Muscle layer of colon (tissue), 2 donors: ENCODE results near the gene RBMX.
"Not testable (repeated sequence)": the region's sequence is repeated elsewhere in the genome, so short reads cannot be mapped to it uniquely, and the experiment has no call there.

Experiments used
- H3K27ac ChIP-seq: one replicate; pipeline ENCODE4 v1.7.0; 2013; ENCODE audit warnings: low read depth, mild to moderate bottlenecking, low read length, moderate library complexity
- H3K27me3 ChIP-seq, 2 donors: one replicate each; pipeline ENCODE4 v1.7.0; 2013; ENCODE audit warnings: low read length in 2 of 2, mild to moderate bottlenecking in 2 of 2; ENCODE audit not compliant: insufficient read depth in 2 of 2, control insufficient read depth in 1 of 2
- H3K36me3 ChIP-seq: one replicate; pipeline ENCODE4 v1.7.0; 2013; ENCODE audit warnings: mild to moderate bottlenecking, low read length; ENCODE audit not compliant: insufficient read depth
- H3K4me1 ChIP-seq: one replicate; pipeline ENCODE4 v1.7.0; 2013; ENCODE audit warnings: mild to moderate bottlenecking, low read length; ENCODE audit not compliant: insufficient read depth
- H3K4me3 ChIP-seq, 2 donors: one replicate each; pipeline ENCODE4 v1.7.0; 2013; ENCODE audit warnings: low read length in 2 of 2, low read depth in 1 of 2, mild to moderate bottlenecking in 1 of 2, moderate library complexity in 1 of 2
- H3K9ac ChIP-seq: one replicate; pipeline ENCODE4 v1.7.0; 2013; ENCODE audit warnings: low read length
- H3K9me3 ChIP-seq: one replicate; pipeline ENCODE4 v1.7.0; 2013; ENCODE audit warnings: mild to moderate bottlenecking, low read length
- donor health status: abdominal sarcoma.
- donor health status: Adenocarcinoma of cecum.

The RBMX gene

DNA sequence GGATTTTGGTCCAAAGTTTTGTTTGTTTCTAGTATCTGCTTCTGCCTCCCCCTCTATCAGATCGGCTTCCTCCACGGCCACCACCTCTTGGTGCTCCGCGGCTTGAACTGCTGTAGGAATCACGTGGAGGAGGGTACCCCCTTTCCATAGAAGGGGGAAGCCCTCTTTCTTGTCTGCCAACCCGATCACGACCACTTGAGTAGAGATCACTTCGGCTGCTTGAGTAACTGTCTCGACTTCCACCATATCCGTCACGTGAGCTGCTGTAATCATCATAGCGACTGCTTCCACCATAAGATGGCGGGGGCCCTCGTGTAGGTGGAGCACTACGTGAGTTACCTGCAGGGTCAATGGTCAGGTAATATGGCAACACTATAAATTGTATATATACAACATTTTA lies 6.4 kb downstream of the RBMX start:
- H3K27me3 ChIP-seq, H3K4me3 ChIP-seq, H3K9me3 ChIP-seq, H3K27ac ChIP-seq, H3K9ac ChIP-seq, H3K4me1 ChIP-seq: not testable (repeated sequence)
- H3K36me3 ChIP-seq: peaks cover 19% of the 10 kb centered on the region

DNA sequence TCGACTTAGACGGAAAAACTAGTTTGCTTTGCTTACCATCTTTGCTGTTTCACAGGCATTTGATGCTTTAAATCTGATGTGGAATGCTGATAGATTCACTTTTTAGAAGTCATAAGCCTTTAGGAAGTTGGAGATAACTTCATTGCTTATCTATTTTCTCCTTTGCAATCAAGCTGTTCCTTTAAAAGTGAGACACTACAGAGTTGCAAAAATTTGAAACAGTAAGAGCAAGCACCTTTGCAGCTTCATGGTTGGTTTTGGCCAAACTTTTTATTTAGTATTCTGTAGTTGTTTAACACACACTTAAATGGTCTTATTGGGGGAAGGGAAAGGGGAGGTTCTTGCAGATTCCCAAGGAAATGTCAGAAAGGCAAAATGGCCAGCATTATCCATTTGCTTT lies 7.3 kb downstream of the RBMX start:
- H3K4me3 ChIP-seq, H3K9ac ChIP-seq, H3K27ac ChIP-seq, H3K27me3 ChIP-seq, H3K9me3 ChIP-seq, H3K4me1 ChIP-seq: not testable (repeated sequence)
- peaks cover 19% of the 10 kb centered on the region for H3K36me3 ChIP-seq

DNA sequence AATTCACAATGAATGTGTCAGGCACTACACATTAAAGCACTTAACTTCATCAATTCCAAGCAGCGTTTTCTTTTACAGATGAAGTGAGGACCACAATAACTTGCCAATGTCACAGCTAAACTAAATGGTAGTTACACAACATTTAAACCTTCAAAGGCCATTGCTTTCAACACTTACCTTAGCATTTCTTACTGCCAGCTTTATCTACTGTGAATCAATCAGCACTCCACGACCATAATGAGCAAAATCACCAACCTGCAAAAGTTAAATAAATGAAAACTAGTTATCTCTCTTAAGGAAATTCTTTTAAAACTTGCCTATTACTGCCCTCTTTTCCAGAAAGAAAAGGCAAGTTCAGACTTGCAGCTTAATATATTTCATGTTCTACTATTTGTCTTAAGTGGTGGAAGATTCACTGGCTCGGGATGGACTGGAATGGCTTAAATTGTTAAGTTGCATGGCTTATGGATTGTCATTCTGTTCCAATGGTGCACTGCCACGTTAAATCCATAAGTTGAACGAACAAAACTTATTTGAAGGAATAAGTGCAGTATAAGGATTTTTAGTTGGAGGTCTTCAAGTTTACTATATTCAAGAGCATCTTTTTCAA lies 8.3 kb downstream of the RBMX start:
- no peaks in the 10 kb centered on the region for H3K4me1 ChIP-seq
- no peak overlapping the region for H3K4me3 ChIP-seq
- H3K27ac ChIP-seq: no peak overlapping the region
- peaks cover 0 to 3% of the 10 kb centered on the region in 2 donors for H3K27me3 ChIP-seq
- no peak overlapping the region for H3K9ac ChIP-seq
- no peaks in the 10 kb centered on the region for H3K9me3 ChIP-seq
- peaks cover 10% of the 10 kb centered on the region for H3K36me3 ChIP-seq

DNA sequence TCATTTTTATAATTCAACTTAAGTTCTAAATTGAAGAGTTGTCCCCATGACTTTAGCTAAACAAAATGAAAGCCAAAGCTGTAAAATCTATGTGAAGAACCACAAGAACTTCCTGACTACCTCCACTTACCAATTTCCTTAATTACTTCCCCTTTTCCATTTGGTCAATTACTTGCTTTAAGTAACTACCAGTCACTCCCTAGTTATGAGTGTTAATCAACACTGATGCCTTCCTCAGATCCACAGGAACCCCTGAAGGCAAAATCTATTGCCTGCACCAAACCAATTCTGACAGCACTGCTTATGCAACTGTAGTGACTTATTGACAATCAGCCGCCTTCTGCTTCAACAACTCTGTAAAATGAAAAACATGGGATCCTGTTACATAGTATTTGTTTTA lies 10.5 kb downstream of the RBMX start:
- Histone ChIP-seq H3K36me3 (peaks cover 9% of the 10 kb centered on the region), H3K9ac (no peak overlapping the region), H3K9me3 (no peaks in the 10 kb centered on the region), H3K4me3 (no peak overlapping the region), H3K4me1 (no peaks in the 10 kb centered on the region), H3K27ac (no peak overlapping the region), H3K27me3 (peaks cover 0 to 3% of the 10 kb centered on the region in 2 donors)

DNA sequence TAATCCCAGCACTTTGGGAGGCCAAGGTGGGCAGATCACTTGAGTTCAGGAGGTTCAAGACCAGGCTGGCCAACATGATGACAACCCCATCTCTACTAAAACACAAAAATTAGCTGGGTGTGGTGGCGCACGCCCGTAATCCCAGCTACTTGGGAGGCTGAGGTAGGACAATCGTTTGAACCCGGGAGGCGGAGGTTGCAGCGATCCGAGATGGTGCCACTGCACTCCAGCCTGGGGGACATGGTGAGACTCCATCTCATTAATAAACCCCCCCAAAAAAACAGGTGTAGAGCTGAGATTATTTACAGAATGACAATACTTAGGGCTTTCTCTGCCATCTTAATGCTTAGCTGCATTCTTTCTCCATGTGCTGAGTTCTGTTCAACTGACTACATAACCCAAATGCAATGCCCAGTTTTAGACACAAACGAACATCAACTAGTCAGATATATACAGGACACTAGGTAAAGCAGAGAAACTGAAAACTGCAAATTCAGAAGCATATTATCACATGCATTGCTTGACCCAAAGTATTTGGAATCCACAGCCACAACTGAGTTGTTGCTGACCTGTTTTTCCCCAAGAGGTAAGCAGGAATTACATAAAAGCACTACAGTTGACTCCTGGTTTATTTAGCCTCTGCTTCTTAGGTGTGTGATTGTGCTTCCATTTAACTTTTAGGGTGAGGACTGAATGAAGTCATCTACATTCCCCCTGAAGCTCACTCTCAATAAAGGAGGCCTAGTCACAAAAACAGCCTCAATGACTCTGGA lies 12.1 kb downstream of the RBMX start:
- no peaks in the 10 kb centered on the region for H3K27me3 ChIP-seq
- no peak overlapping the region for H3K27ac ChIP-seq
- H3K36me3 ChIP-seq: peaks cover 3% of the 10 kb centered on the region
- no peaks in the 10 kb centered on the region for H3K9me3 ChIP-seq
- no peak overlapping the region for H3K4me3 ChIP-seq
- H3K9ac ChIP-seq: no peak overlapping the region
- H3K4me1 ChIP-seq: no peaks in the 10 kb centered on the region

DNA sequence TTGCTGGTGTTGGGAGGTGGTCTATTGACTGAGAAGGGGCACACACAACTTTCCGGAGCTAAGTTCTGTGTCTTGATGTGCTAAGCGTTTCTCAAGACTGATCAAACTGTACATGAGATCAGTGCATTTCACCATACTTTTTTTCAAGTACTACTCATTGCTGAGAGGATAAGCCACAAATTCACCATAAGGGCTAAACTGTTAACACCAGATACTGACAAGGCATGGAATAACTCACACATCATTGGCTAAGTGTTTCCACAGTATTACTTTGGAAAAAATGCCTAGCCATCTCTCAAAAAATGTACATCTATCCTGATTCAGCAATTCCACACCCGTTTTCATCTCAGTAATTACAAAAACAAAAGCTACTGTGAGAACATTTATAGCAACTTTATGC lies 13.0 kb downstream of the RBMX start:
- Histone ChIP-seq H3K27me3 (no peaks in the 10 kb centered on the region), H3K9ac (no peak overlapping the region), H3K27ac (no peak overlapping the region), H3K4me3 (no peak overlapping the region), H3K36me3 (peaks cover 3% of the 10 kb centered on the region), H3K4me1 (no peaks in the 10 kb centered on the region), H3K9me3 (no peaks in the 10 kb centered on the region)

DNA sequence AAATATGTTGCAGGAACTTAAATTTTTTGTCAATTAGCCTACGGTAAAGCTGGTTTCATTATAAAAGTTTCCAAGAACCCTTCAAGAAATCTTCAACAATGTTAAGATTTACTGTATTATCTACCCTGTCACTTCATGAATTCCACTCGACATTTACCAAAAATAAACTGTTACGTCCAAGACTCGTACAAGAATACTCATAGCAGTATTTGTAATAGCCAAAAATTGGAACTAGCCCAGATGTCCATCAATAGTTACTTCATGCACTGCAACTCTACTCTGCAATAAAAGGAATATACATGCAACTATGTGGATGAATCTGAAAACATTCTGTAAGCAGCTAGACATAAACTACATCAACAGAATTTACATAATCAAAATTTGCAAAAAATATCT lies 13.4 kb downstream of the RBMX start:
- no peak overlapping the region for H3K4me3 ChIP-seq
- H3K27ac ChIP-seq: no peak overlapping the region
- H3K9me3 ChIP-seq: no peaks in the 10 kb centered on the region
- H3K36me3 ChIP-seq: peaks cover 3% of the 10 kb centered on the region
- no peak overlapping the region for H3K9ac ChIP-seq
- H3K4me1 ChIP-seq: no peaks in the 10 kb centered on the region
- H3K27me3 ChIP-seq: no peaks in the 10 kb centered on the region

DNA sequence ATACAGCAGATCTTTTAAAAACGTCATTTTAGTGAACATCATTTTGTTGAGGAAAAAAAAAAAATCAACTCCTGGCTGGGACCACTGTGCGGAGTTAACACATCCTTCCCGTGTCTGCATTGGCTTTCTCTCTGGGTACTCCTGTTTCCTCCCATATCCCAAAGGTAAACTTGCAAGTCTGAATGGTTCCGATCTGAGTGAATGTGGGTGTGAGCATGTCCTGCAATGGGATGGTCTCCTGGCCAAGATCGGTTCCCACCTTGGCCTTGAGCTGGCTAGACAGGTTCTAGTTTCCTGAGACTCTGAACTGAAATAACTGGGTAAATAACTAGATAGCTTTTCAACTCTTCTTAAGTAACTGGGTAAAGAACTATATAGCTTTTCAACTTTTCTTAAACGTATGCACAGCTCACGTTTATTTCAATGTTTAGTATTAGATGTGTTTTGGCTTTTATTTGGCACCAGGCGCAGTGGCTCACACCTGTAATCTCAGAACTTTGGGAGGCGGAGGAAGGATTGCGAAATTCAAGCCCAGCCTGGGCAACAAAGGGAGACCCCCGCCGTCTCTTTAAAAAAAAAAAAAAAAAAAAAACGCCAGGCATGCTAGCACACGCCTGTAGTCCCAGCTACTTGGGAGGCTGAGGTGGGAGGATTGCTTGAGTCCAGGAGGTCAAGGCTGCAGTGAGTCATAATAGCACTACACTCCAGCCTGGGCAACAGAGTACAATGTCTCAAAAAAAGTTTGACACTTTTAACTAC lies 14.0 kb downstream of the RBMX start:
- H3K27ac ChIP-seq: no peak overlapping the region
- H3K4me3 ChIP-seq: no peak overlapping the region
- H3K4me1 ChIP-seq: no peaks in the 10 kb centered on the region
- H3K9me3 ChIP-seq: no peaks in the 10 kb centered on the region
- H3K36me3 ChIP-seq: peaks cover 6% of the 10 kb centered on the region
- no peak overlapping the region for H3K9ac ChIP-seq
- H3K27me3 ChIP-seq: no peaks in the 10 kb centered on the region

DNA sequence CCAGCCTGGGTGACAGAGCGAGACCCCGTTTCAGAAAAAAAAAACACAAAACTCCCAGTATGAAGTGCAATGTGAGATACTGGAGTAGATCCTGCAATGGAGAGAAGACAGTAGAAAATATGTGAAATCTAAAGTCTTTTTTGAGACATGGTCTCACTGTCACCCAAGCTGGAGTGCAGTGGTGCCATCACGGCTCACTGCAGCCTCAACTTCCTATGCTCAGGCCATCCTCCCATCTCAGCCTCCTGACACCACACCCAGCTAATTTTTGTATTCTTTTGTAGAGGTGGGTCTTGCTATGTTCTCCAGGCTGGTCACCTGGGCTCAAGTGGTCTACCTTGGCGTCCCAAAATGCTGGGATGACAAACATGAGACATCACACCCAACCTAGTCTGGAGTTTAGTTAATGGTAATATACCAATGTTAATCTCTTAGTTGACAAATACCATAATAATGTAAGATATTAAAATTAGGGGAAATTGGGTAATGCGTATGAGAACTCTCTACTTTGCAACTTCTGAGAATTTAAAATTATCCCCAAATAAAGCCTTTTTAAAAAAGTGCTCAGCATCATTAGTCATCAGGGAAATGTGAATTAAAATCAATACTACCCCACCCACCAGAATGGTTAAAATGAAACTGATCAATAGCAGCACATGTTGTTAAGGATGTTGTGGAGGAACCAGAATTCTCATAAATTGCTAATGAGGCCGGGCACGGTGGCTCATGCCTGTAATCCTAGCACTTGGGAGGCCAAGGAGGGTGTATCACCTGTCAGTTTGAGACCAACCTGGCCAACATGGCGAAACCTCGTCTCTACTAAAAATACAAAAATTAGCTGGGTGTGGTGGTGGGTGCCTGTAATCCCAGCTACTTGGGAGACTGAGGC lies 15.0 kb downstream of the RBMX start:
- no peaks in the 10 kb centered on the region for H3K4me1 ChIP-seq
- no peaks in the 10 kb centered on the region for H3K27me3 ChIP-seq
- H3K4me3 ChIP-seq: no peak overlapping the region
- peaks cover 8% of the 10 kb centered on the region for H3K36me3 ChIP-seq
- H3K9ac ChIP-seq: no peak overlapping the region
- no peak overlapping the region for H3K27ac ChIP-seq
- no peaks in the 10 kb centered on the region for H3K9me3 ChIP-seq

DNA sequence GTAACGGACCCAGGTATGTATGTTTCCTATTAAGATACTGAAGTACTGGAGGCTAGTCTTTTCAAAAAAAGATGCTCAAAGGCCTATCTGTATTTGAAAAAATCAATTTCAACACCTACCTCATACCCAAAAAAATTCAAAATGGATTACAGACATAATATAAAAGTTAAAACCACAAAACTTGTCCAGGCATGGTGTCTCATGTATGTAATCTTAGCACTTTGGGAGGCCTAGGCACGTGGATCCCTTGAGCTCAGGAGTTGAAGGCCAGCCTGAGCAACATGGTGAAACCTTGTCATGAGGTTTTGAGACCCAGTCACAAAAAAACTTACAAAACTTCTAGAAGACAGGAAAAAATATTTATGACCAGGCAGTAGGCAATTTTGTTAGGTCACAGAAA lies 16.7 kb downstream of the RBMX start:
- Histone ChIP-seq H3K27ac (no peak overlapping the region), H3K4me3 (no peak overlapping the region), H3K4me1 (no peaks in the 10 kb centered on the region), H3K9me3 (no peaks in the 10 kb centered on the region), H3K36me3 (peaks cover 8% of the 10 kb centered on the region), H3K27me3 (no peaks in the 10 kb centered on the region), H3K9ac (no peak overlapping the region)

DNA sequence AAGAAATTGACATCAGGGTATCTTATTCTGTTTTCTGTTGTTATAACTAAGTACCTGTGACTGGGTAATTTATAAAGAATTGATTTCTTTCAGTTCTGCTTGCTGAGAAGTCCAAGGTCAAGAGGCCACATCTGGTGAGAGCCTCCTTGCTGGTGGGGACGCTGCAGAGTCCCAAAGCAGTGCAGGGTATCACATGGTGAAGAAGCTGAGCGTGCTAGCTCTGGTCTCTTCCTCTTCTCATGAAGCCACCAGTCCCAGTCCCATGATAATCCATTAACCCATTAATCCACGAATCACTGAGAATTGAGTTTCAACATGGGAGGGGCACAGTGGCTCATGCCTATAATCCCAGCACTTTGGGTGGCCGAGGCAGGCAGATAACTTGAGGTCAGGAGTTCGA lies 18.0 kb downstream of the RBMX start:
- Histone ChIP-seq H3K9ac (no peak overlapping the region), H3K27ac (no peak overlapping the region), H3K9me3 (no peaks in the 10 kb centered on the region), H3K4me3 (no peak overlapping the region), H3K36me3 (peaks cover 13% of the 10 kb centered on the region), H3K4me1 (no peaks in the 10 kb centered on the region), H3K27me3 (no peaks in the 10 kb centered on the region)
